Endothelial cell of hepatic sinusoid (primary cell): Measurements from ENCODE around the gene PDLIM5.

Experiments
- in situ Hi-C: cut with HindIII; loops from 2 replicates; pipeline ENCODE4 v1.10.0; 2017; ENCODE audit warnings: low sequenced_read_pairs

The PDLIM5 gene

DNA sequence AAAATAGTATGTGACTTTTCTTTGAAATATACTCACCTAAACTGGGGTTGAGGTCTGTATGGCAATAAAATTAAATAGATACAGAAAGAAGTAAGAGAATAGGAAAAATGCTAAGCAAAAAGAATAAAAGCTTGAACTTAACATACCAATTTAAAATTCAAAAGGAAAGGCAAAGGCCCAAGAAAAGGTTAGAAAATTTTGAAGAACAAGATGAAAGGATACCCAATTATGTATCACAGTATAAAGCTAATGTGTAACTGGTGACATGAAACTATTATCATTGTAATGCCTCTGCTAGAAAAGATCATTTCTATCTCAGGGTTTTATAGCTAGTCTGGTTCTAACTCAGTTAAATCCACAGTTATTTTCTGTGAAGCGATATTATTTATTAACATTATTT is 99.1 kb downstream of the PDLIM5 start:
- in situ Hi-C loops: no loop called here

DNA sequence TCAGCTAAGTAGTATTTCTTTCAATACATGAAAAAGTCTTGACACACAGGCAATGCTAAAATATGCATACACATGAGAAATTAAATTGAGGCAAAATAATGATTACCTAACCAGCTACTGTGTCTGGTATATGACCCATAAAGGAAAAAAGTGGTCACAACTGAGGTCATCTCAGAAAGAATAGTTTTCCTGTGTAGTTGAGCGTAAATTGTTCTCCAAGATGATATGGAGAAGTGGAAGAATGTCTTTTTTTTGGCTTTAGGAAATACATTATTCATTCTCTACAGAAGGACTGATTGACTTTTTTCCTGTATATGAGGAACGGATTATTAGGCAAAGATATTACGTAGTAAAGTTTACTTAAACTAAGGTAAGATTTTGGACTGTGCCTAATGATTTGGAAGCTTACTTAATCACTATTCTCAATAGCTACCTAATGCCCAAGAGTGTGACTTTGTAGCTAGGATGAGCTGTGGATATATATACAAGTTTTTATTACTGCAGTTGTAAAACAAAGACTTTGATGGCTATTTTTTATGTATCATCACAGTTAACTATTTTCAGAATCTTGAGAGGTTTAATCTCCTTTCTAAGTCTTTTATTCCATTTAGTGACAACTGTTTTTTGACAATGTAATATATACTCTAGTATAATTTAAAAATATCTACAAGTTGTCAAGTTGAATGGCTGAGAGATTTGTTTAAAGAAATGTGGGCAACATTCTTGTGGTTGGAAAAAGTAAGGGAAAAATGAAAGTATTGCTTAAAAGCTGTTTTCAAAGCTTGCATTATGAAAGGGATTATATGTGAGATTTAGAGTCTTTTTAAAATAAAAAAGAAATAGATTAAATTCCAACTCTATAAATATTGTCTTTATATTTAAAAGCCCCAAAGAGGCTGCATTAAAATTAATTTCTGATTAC is 100.2 kb downstream of the PDLIM5 start:
- in situ Hi-C loops: no loop called here

DNA sequence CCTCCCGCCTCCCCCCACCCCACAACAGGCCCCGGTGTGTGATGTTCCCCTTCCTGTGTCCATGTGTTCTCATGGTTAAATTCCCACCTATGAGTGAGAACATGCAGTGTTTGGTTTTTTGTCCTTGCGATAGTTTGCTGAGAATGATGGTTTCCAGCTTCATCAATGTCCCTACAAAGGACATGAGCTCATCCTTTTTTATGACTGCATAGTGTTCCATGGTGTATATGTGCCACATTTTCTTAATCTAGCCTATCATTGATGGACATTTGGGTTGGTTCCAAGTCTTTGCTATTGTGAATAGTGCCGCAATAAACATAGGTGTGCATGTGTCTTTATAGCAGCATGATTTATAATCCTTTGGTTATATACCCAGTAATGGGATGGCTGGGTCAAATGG is 104.3 kb downstream of the PDLIM5 start:
- in situ Hi-C loops: loop anchor here (5.0 kb wide), 1 partner anchor 99 kb away; no protein-coding TSS in a partner anchor

GRCh38 chr4:94557632-94558031 is 105.9 kb downstream of the PDLIM5 start:
- in situ Hi-C loops: loop anchor here (5.0 kb wide), 1 partner anchor 100 kb away; no protein-coding TSS in a partner anchor

- in situ Hi-C loops: loop anchor here (5.0 kb wide), 1 partner anchor 101 kb away; no protein-coding TSS in a partner anchor
Observed at GRCh38 chr4:94558392-94558904, 106.7 kb downstream of the PDLIM5 start.

- in situ Hi-C loops: loop anchor here (5.0 kb wide), 1 partner anchor 102 kb away; no protein-coding TSS in a partner anchor
Observed at GRCh38 chr4:94559351-94559806, 107.6 kb downstream of the PDLIM5 start.

DNA sequence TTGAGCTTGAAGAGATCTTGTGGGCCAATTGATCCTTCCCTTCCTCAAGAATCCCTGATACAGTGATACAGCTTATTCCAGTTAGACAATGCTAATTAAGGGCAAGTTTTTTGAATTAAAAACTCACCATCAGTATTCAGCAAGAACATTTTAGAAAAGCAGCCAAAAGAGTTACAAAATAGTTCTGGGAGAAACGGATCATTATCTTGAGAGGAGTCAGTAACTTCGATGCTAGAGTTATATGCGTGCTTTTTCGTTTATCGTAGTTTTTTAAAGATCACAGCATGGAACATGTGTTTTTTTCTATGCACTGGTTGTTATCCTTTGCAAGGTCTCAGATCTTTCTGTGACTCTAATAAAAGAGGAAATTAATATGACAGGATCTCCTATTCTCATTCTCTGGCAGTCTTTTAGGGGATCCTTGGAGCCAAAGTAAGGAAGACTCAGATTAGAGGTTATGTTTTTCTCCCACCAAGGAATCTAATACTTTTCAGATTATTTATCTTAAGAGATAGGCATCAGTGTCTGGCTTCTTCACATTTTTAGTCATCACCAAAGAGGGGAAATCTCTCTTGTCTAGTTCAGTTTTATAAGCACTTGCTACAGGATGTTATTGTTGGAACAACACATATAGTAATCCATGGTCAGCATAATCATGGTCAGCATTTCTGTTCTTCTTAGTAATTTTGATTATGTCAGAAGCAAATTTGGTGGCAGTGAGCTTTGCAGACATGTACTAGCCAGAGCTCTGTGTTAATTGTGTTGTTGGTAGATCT is 109.7 kb downstream of the PDLIM5 start:
- in situ Hi-C loops: no loop called here

- in situ Hi-C loops: no loop called here
Observed at GRCh38 chr4:94562285-94562684, 110.5 kb downstream of the PDLIM5 start.

GRCh38 chr4:94564252-94564651 is 112.5 kb downstream of the PDLIM5 start:
- in situ Hi-C loops: no loop called here

DNA sequence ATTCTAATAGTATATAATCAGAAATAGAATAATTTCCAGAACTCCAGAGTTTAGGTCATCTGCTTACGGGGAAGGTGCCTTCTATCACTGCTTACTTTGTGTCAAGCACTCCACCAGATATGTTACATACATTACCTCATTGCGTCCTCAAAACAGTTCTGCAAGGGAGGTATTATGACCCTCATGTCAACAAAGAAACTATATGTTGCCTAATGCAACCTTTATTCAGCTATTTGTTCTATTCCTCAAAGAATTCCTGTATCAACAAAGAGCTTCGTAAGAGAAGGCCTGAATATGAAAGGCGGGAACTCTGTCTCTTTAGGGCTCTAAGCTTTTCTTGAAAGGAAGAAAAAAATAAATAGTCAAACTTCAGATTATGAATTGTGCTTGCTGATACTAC is 114.7 kb downstream of the PDLIM5 start:
- in situ Hi-C loops: no loop called here

DNA sequence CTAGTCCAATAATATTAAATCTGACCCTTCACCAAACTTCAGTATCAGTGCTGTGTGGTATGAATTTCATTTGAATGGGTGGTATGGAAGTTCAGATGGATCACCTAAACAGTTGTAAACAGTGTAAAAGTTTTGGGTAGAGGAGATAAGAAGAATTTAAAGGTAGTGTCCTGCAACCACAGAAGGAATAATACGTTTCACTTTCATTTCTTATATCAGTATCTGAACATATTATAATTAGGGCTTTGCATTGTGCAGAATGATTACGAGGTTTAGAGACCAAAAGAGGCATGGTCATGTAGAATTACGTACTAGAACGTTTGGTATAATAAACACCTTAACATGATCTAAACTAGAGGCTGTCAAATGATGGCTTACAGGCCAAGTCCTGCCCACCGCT is 116.1 kb downstream of the PDLIM5 start:
- in situ Hi-C loops: no loop called here

DNA sequence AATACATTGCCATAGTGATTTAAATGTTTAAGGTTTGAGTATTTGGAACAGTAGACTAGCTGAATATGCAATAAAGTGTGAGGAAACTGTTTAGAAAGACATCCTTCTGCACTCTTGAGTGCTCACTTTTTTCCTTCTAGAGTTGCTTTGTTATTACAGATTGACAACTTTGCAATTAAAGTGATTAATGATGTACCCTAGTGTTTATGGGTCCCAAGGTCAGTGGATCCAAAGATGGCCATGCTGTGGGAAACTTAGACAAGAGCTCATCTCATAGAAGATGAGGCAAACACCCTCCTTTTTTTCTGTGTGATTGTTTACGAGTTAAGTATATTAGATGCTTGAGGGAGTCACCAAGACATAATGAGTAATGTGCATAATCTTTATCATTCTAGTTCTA is 118.8 kb downstream of the PDLIM5 start:
- in situ Hi-C loops: no loop called here

DNA sequence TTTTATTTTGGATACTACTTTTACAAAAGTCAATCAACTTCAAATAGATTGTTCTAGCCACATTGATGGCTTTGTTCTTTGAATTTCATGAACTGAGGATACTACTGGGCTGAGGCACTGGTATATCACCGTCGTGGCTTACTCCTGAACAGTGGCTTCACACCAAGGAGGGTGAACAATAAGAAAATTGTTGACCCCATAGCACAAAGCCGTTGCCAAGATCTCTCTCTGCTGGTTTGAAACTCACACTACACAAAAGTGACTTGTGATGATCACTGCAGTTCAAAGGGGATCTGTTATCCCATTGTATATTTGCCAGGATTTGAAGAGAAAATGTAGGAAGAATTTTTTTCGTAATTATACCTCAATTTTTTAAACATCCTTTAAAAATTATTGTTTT is 119.6 kb downstream of the PDLIM5 start:
- in situ Hi-C loops: no loop called here

GRCh38 chr4:94571715-94572114 is 120.0 kb downstream of the PDLIM5 start:
- in situ Hi-C loops: no loop called here

DNA sequence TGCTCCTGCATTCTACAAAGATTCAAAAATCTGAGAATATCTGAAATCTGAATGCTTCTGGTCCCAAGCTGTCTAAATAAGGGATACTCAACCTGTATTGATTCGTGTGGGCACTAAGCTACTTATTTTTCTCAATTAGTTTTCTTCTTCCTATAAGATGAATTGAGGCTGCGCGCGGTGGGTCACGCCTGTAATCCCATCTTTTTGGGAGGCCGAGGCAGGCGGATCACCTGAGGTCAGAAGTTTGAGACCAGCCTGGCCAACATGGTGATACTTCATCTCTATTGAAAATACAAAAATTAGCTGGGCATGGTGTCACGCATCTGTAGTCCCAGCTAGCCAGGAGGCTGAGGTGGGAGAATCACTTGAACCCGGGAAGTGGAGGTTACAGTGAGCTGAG is 122.3 kb downstream of the PDLIM5 start:
- in situ Hi-C loops: no loop called here

GRCh38 chr4:94574616-94575015 is 122.9 kb downstream of the PDLIM5 start:
- in situ Hi-C loops: no loop called here

GRCh38 chr4:94575652-94576051 is 123.9 kb downstream of the PDLIM5 start:
- in situ Hi-C loops: no loop called here

- in situ Hi-C loops: no loop called here
Observed at GRCh38 chr4:94576210-94576609, 124.5 kb downstream of the PDLIM5 start.

GRCh38 chr4:94577136-94577535 is 125.4 kb downstream of the PDLIM5 start:
- in situ Hi-C loops: no loop called here

GRCh38 chr4:94578195-94578594 is 126.5 kb downstream of the PDLIM5 start:
- in situ Hi-C loops: no loop called here

DNA sequence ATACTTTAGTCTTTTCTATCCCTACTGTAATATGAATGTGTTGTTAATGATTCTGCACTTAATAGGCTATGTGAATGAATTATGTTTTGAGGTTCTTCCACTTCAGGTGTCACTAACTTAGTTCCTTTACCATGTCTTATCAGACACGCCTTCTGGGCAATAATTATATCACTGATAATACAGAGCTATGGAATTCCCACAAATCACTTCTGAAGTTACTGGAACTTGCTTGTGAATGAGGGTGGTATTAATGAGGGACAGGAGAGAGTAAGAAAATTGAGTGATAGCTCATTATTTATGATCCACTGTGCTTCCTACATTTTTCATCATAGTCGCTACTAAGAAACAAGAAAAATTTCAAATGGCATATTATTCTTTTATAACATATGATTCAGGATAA is 130.0 kb downstream of the PDLIM5 start:
- in situ Hi-C loops: no loop called here
